GM12891 (cell line): ENCODE results near the gene TFAP2D.

Experiments used
- PAX5 ChIP-seq: IDR thresholded peaks from 2 replicates; pipeline ENCODE4 v1.6.1; 2011; ENCODE audit warnings: low read length, moderate library complexity, mild to moderate bottlenecking; ENCODE audit not compliant: insufficient read depth, severe bottlenecking
- POLR2A ChIP-seq: IDR thresholded peaks from 2 replicates; pipeline ENCODE4 v1.6.1; 2011; ENCODE audit warnings: low read depth, low read length, control low read depth
- POLR2AphosphoS5 ChIP-seq: IDR thresholded peaks from 2 replicates; pipeline ENCODE4 v1.6.1; 2011; ENCODE audit warnings: low read depth, low read length, control low read depth
- POU2F2 ChIP-seq: IDR thresholded peaks from 2 replicates; pipeline ENCODE4 v1.6.1; 2011; ENCODE audit warnings: low read depth, mild to moderate bottlenecking, control low read depth, low read length, moderate library complexity
- SPI1 ChIP-seq: IDR thresholded peaks from 2 replicates; pipeline ENCODE4 v1.6.1; 2011; ENCODE audit warnings: low read depth, low read length, control low read depth
- TAF1 ChIP-seq: IDR thresholded peaks from 2 replicates; pipeline ENCODE4 v1.6.1; 2011; ENCODE audit warnings: low read depth, low read length, control low read depth

DNA sequence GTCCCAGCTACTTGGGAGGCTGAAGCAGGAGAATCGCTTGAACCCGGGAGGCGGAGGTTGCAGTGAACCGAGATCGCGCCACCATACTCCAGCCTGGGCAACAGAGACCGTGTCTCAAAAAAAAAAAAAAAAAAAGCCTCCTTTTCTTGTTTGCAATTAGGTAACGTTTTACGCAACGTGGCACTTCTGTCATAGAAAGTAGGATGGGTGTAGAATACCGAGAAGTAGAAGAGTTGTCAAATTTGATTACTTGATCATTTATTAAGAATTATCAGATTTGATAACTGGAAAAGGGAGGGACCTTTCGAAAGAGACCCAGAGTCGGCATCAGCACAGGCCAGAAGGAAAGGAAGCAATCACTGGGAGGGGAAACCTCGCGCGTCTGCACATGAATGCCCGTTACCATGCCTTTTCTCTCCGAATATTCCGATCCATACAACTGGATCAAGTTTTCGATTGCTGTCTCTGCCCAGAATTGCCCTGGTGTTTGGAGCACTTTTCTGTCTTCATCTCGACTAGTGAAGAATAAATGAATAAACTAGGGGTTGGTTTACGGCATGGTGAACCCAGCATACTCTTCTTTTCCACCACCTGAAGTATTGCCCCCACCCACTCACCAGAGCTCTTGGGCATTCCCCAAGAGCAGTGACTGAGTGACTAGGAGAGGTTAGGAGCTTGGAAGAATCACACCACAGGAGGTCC, 4.5 kb upstream of the TFAP2D start:
- no peak for TF ChIP-seq POLR2A
- no peak for TF ChIP-seq POU2F2
- no peak for TF ChIP-seq POLR2AphosphoS5
- TF ChIP-seq TAF1 = no peak
- no peak for TF ChIP-seq SPI1
- TF ChIP-seq PAX5 = no peak
